Neural cell (in vitro differentiated cells): ENCODE measurements around the gene UBE2F. TPM values are rescaled to one million over a fixed set of nuclear protein-coding genes. Genes with fewer than 3 reads are reported as not detected.

ENCODE experiments used
- H2AFZ ChIP-seq: fragments of 200-600, 300-800 bp; sonication (generic), shearing (Covaris generic); 2 replicates; pipeline ENCODE4 v1.6.0; 2014; ENCODE audit warnings: low read depth, mild to moderate bottlenecking, antibody characterized with exemption, low read length, moderate library complexity
- H3F3A ChIP-seq: fragments of 200-600 bp; shearing (Covaris generic); 2 replicates; pipeline ENCODE4 v1.6.1; 2016; ENCODE audit warnings: mild to moderate bottlenecking, moderate library complexity, mixed read lengths, antibody characterized with exemption, low read length; ENCODE audit not compliant: insufficient read depth, poor library complexity, severe bottlenecking
- H3K27ac ChIP-seq: fragments of 200-600, 300-800 bp; sonication (generic), shearing (Covaris generic); 2 replicates; pipeline ENCODE4 v1.5.1; 2014; ENCODE audit warnings: mild to moderate bottlenecking, low read length, moderate library complexity
- H3K27me3 ChIP-seq: fragments of 300-800, 200-600 bp; sonication (generic), shearing (Covaris generic); 2 replicates; pipeline ENCODE4 v1.6.0; 2014; ENCODE audit warnings: mild to moderate bottlenecking, low read depth, low read length, moderate library complexity; ENCODE audit not compliant: insufficient read depth
- H3K36me3 ChIP-seq: fragments of 300-800, 200-600 bp; sonication (generic), shearing (Covaris generic); 2 replicates; pipeline ENCODE4 v1.5.1; 2014; ENCODE audit warnings: mild to moderate bottlenecking, antibody characterized with exemption, low read length, moderate library complexity; ENCODE audit not compliant: insufficient read depth
- H3K4me2 ChIP-seq: fragments of 300-800, 200-600 bp; sonication (generic), shearing (Covaris generic); 2 replicates; pipeline ENCODE4 v1.6.0; 2014; ENCODE audit warnings: mild to moderate bottlenecking, low read length
- H3K4me3 ChIP-seq: fragments of 300-800, 200-600 bp; sonication (generic), shearing (Covaris generic); 2 replicates; pipeline ENCODE4 v1.5.1; 2014; ENCODE audit warnings: mild to moderate bottlenecking, low read length, moderate library complexity
- H3K79me2 ChIP-seq: fragments of 200-600 bp; shearing (Covaris generic); replicated peaks from 2 replicates; pipeline ENCODE4 v1.6.0; 2014; ENCODE audit warnings: mild to moderate bottlenecking, low read length, moderate library complexity; ENCODE audit not compliant: insufficient read depth
- H3K9ac ChIP-seq: fragments of 300-800, 200-600 bp; sonication (generic), shearing (Covaris generic); 2 replicates; pipeline ENCODE4 v1.6.1; 2016; ENCODE audit warnings: mild to moderate bottlenecking, low read length, mixed read lengths
- H3K9me2 ChIP-seq: fragments of 200-600 bp; shearing (Covaris generic); 2 replicates; pipeline ENCODE4 v1.6.1; 2016; ENCODE audit warnings: mild to moderate bottlenecking, low read length, mixed read lengths; ENCODE audit not compliant: insufficient read depth
- H3K9me3 ChIP-seq: fragments of 200-600, 300-800 bp; sonication (generic), shearing (Covaris generic); 2 replicates; pipeline ENCODE4 v1.6.1; 2016; ENCODE audit warnings: mild to moderate bottlenecking, mixed run types, low read length, moderate library complexity, mixed read lengths
- H4K20me1 ChIP-seq: fragments of 200-600 bp; shearing (Covaris generic); 2 replicates; pipeline ENCODE4 v1.6.1; 2016; ENCODE audit warnings: mild to moderate bottlenecking, mixed run types; ENCODE audit not compliant: insufficient read depth
- EP300 ChIP-seq: fragments of 450-650 bp; conservative IDR thresholded peaks from 2 replicates; pipeline ENCODE4 v1.6.1; 2014; ENCODE audit warnings: antibody characterized with exemption, mild to moderate bottlenecking, moderate library complexity; ENCODE audit not compliant: poor library complexity, severe bottlenecking
- EZH2 ChIP-seq: fragments of 200-600, 300-800 bp; shearing (Covaris generic), sonication (generic); IDR thresholded peaks from 2 replicates; pipeline ENCODE4 v1.6.1; 2014; ENCODE audit warnings: antibody characterized with exemption, low read length, borderline replicate concordance, mild to moderate bottlenecking; ENCODE audit not compliant: insufficient read depth, poor library complexity, severe bottlenecking
- MXI1 ChIP-seq: fragments of 450-650 bp; conservative IDR thresholded peaks from 2 replicates; pipeline ENCODE4 v1.6.1; 2014; ENCODE audit warnings: antibody characterized with exemption, mild to moderate bottlenecking; ENCODE audit not compliant: poor library complexity, severe bottlenecking
- POLR2AphosphoS5 ChIP-seq: IDR thresholded peaks from 2 replicates; pipeline ENCODE4 v1.6.1; 2012
- RAD21 ChIP-seq: fragments of 450-650 bp; conservative IDR thresholded peaks from 2 replicates; pipeline ENCODE4 v1.6.1; 2014; ENCODE audit warnings: antibody characterized with exemption, mild to moderate bottlenecking, moderate library complexity
- REST ChIP-seq: IDR thresholded peaks from 2 replicates; pipeline ENCODE4 v1.6.1; 2012; ENCODE audit warnings: borderline replicate concordance
- SMC3 ChIP-seq: fragments of 450-650 bp; conservative IDR thresholded peaks from 2 replicates; pipeline ENCODE4 v1.6.1; 2014; ENCODE audit warnings: antibody characterized with exemption, mild to moderate bottlenecking, moderate library complexity; ENCODE audit not compliant: poor library complexity
- TAF1 ChIP-seq: IDR thresholded peaks from 2 replicates; pipeline ENCODE4 v1.6.1; 2012; ENCODE audit warnings: low read depth
- polyA plus RNA-seq: library from polyadenylated mRNA; depleted of rRNA; stranded (reverse); fragments of >200 nt; gene quantifications from 2 replicates; pipeline ENCODE4 v1.2.3, GENCODE V29; 2014
- TF ChIP-seq, protein P1 (sequence below): fragments of 450-650 bp; IDR thresholded peaks from 2 replicates; pipeline ENCODE4 v1.5.1; 2014; ENCODE audit warnings: antibody characterized with exemption, mild to moderate bottlenecking, moderate library complexity; ENCODE audit not compliant: poor library complexity, severe bottlenecking

Gene UBE2F
- polyA plus RNA-seq, 1 donor from 2014 or later: 65.7 TPM

GRCh38 chr2:238045575-238045974, 78.8 kb downstream of the UBE2F start:
- H3F3A ChIP-seq: no peaks in the 10 kb centered on the region
- no peaks in the 10 kb centered on the region for H3K36me3 ChIP-seq
- no peaks in the 10 kb centered on the region for H3K9me2 ChIP-seq
- no peak overlapping the region for H3K9ac ChIP-seq
- no peaks in the 10 kb centered on the region for H4K20me1 ChIP-seq
- H3K27me3 ChIP-seq: no peaks in the 10 kb centered on the region
- H3K27ac ChIP-seq: no peak overlapping the region
- H3K9me3 ChIP-seq: no peaks in the 10 kb centered on the region
- no peak overlapping the region for H3K4me2 ChIP-seq
- no peak overlapping the region for H2AFZ ChIP-seq
- no peak overlapping the region for H3K4me3 ChIP-seq
- TF ChIP-seq POLR2AphosphoS5 (no peak), SMC3 (no peak), MXI1 (no peak), TAF1 (no peak), EZH2 (no peak), REST (no peak), RAD21 (no peak), EP300 (no peak)
- TF ChIP-seq, protein P1, sequence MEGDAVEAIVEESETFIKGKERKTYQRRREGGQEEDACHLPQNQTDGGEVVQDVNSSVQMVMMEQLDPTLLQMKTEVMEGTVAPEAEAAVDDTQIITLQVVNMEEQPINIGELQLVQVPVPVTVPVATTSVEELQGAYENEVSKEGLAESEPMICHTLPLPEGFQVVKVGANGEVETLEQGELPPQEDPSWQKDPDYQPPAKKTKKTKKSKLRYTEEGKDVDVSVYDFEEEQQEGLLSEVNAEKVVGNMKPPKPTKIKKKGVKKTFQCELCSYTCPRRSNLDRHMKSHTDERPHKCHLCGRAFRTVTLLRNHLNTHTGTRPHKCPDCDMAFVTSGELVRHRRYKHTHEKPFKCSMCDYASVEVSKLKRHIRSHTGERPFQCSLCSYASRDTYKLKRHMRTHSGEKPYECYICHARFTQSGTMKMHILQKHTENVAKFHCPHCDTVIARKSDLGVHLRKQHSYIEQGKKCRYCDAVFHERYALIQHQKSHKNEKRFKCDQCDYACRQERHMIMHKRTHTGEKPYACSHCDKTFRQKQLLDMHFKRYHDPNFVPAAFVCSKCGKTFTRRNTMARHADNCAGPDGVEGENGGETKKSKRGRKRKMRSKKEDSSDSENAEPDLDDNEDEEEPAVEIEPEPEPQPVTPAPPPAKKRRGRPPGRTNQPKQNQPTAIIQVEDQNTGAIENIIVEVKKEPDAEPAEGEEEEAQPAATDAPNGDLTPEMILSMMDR: no peak
- no peaks in the 10 kb centered on the region for H3K79me2 ChIP-seq

GRCh38 chr2:238046725-238047270, 80.0 kb downstream of the UBE2F start:
- Histone ChIP-seq H3F3A (no peaks in the 10 kb centered on the region), H3K4me3 (no peak overlapping the region), H3K36me3 (no peaks in the 10 kb centered on the region), H3K9me3 (no peaks in the 10 kb centered on the region), H2AFZ (no peak overlapping the region), H4K20me1 (no peaks in the 10 kb centered on the region), H3K9me2 (no peaks in the 10 kb centered on the region), H3K27me3 (no peaks in the 10 kb centered on the region), H3K9ac (no peak overlapping the region), H3K4me2 (no peak overlapping the region), H3K79me2 (no peaks in the 10 kb centered on the region), H3K27ac (no peak overlapping the region)
- TF ChIP-seq RAD21: no peak
- no peak for TF ChIP-seq POLR2AphosphoS5
- TF ChIP-seq EZH2: no peak
- TF ChIP-seq MXI1: no peak
- TF ChIP-seq REST: no peak
- no peak for TF ChIP-seq TAF1
- TF ChIP-seq, protein P1: no peak
- TF ChIP-seq SMC3: no peak
- TF ChIP-seq EP300: no peak
